Natural killer cell (primary cell): ENCODE data around the gene ETV3. TPM values are rescaled to one million over a fixed set of nuclear protein-coding genes. Genes with fewer than 3 reads are reported as not detected.

Source experiments
- ATAC-seq, 3 donors: fragments of 150-1000 bp in 2 of 3; fragments of 200-7000 bp in 1 of 3; cut with Tn5 transposase; 1 replicate in 1 of 3; 2 replicates in 2 of 3; pipeline ENCODE4 v1.10.0; 2021; ENCODE audit warnings: mild to moderate bottlenecking in 2 of 3, moderate library complexity in 2 of 3
- DNase-seq, 2 donors: peaks; one replicate each; pipeline versions ENCODE4 v3.0.0 to v3.0.0-alpha.2; 2013 to 2021; ENCODE audit warnings: mixed read lengths in 1 of 2
- H3K27ac ChIP-seq: one replicate; pipeline ENCODE4 v1.5.1; 2013; ENCODE audit warnings: mild to moderate bottlenecking, low read length
- H3K27me3 ChIP-seq: one replicate; pipeline ENCODE4 v1.6.1; 2013; ENCODE audit warnings: low read length; ENCODE audit not compliant: control insufficient read depth, insufficient read depth
- H3K36me3 ChIP-seq: one replicate; pipeline ENCODE4 v1.6.1; 2013; ENCODE audit warnings: low read length; ENCODE audit not compliant: control insufficient read depth, insufficient read depth
- H3K4me1 ChIP-seq: one replicate; pipeline ENCODE4 v1.6.1; 2013; ENCODE audit warnings: low read length; ENCODE audit not compliant: control insufficient read depth, insufficient read depth
- H3K4me3 ChIP-seq: one replicate; pipeline ENCODE4 v1.5.1; 2013; ENCODE audit warnings: low read length
- H3K9me3 ChIP-seq: one replicate; pipeline ENCODE4 v1.6.1; 2013; ENCODE audit warnings: low read length; ENCODE audit not compliant: control insufficient read depth, insufficient read depth
- H3K27ac Mint-ChIP-seq, 2 donors: one replicate each; pipeline ENCODE4 v1.8.0; 2022; ENCODE audit warnings: mild to moderate bottlenecking in 2 of 2, mixed read lengths in 2 of 2, moderate library complexity in 1 of 2
- H3K27me3 Mint-ChIP-seq, 2 donors: one replicate each; pipeline ENCODE4 v1.8.0; 2022; ENCODE audit warnings: low read depth in 2 of 2, mixed read lengths in 2 of 2
- H3K36me3 Mint-ChIP-seq: one replicate; pipeline ENCODE4 v1.8.0; 2022; ENCODE audit warnings: mixed read lengths
- H3K4me1 Mint-ChIP-seq, 2 donors: one replicate each; pipeline ENCODE4 v1.8.0; 2022; ENCODE audit warnings: mixed read lengths in 2 of 2
- H3K4me3 Mint-ChIP-seq: one replicate; pipeline ENCODE4 v1.8.0; 2022; ENCODE audit warnings: mild to moderate bottlenecking, moderate library complexity, mixed read lengths
- H3K9me3 Mint-ChIP-seq, 2 donors: one replicate each; pipeline ENCODE4 v1.8.0; 2022; ENCODE audit warnings: mixed read lengths in 2 of 2
- WGBS: methylation state at CpG from one replicate; pipeline ENCODE4 v1.1.7; 2013; ENCODE audit warnings: missing lambda C conversion rate; ENCODE audit not compliant: insufficient coverage; 5-methylcytosine and 5-hydroxymethylcytosine counted together
- intact Hi-C: fragments of 100-400 bp; cut with micrococcal nuclease; formaldehyde crosslinking; loops from one replicate; pipeline ENCODE4 v1.14.2; 2022
- total RNA-seq, 4 donors: library from RNA; stranded (reverse); fragments of 120-200 nt in 1 of 4; gene quantifications; one replicate each; pipeline versions ENCODE4 v1.2.3 to v1.2.4, GENCODE V29; 2013 to 2022
- TF ChIP-seq, protein P1 (sequence below): fragments of 200-600 bp; IDR thresholded peaks from one replicate; pipeline ENCODE4 v1.8.0; 2022; ENCODE audit warnings: antibody characterized with exemption

The ETV3 gene
- total RNA-seq, 3 donors from 2014 or later (not counting 1 experiment from before 2014, with no cell fraction given) = 58.3 to 101 (median 76.6) TPM

GRCh38 chr1:157156058-157156541 is 17.9 kb upstream of the ETV3 start:
- peaks cover 23% of the 10 kb centered on the region for H3K4me1 ChIP-seq
- intact Hi-C loops = loop anchor here (1.0 kb wide), 1 partner anchor 66 kb away; no protein-coding TSS in a partner anchor
- WGBS = 6% methylated on average over 14 of the region's 14 CpGs
- H3K4me3 ChIP-seq = no peak overlapping the region
- no peaks in the 10 kb centered on the region for H3K9me3 ChIP-seq
- DNase-seq (peak; percentile 75 to 87), ATAC-seq (peak; percentile 71 to 92 (median 90))
- no peak overlapping the region for H3K27ac ChIP-seq
- H3K4me3 Mint-ChIP-seq = peak overlapping the region; percentile 52
- H3K36me3 ChIP-seq = no peaks in the 10 kb centered on the region
- no peaks in the 10 kb centered on the region for H3K27me3 ChIP-seq
- H3K9me3 Mint-ChIP-seq = no peaks in the 10 kb centered on the region
- TF ChIP-seq, protein P1, sequence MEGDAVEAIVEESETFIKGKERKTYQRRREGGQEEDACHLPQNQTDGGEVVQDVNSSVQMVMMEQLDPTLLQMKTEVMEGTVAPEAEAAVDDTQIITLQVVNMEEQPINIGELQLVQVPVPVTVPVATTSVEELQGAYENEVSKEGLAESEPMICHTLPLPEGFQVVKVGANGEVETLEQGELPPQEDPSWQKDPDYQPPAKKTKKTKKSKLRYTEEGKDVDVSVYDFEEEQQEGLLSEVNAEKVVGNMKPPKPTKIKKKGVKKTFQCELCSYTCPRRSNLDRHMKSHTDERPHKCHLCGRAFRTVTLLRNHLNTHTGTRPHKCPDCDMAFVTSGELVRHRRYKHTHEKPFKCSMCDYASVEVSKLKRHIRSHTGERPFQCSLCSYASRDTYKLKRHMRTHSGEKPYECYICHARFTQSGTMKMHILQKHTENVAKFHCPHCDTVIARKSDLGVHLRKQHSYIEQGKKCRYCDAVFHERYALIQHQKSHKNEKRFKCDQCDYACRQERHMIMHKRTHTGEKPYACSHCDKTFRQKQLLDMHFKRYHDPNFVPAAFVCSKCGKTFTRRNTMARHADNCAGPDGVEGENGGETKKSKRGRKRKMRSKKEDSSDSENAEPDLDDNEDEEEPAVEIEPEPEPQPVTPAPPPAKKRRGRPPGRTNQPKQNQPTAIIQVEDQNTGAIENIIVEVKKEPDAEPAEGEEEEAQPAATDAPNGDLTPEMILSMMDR = peak; percentile 97
- peaks cover 12 to 33% of the 10 kb centered on the region in 2 donors for H3K27me3 Mint-ChIP-seq
- no peaks in the 10 kb centered on the region for H3K36me3 Mint-ChIP-seq
- H3K4me1 Mint-ChIP-seq = peaks cover 14 to 15% of the 10 kb centered on the region in 2 donors
- no peak overlapping the region for H3K27ac Mint-ChIP-seq

- Mint-ChIP-seq H3K4me3 (peak overlapping the region; percentile 52), H3K4me1 (peaks cover 14 to 15% of the 10 kb centered on the region in 2 donors), H3K36me3 (no peaks in the 10 kb centered on the region), H3K9me3 (no peaks in the 10 kb centered on the region), H3K27ac (no peak overlapping the region), H3K27me3 (peaks cover 12 to 33% of the 10 kb centered on the region in 2 donors)
- no peaks in the 10 kb centered on the region for H3K27me3 ChIP-seq
- ATAC-seq (peak in 1 of 3 donors; percentile 6), DNase-seq (no peak)
- H3K27ac ChIP-seq = no peak overlapping the region
- TF ChIP-seq, protein P1 = no peak
- 19% methylated on average over 5 of the region's 8 CpGs for WGBS
- no peaks in the 10 kb centered on the region for H3K9me3 ChIP-seq
- no peak overlapping the region for H3K4me3 ChIP-seq
- H3K36me3 ChIP-seq = no peaks in the 10 kb centered on the region
- intact Hi-C loops = loop anchor here (1.0 kb wide), 1 partner anchor 65 kb away; no protein-coding TSS in a partner anchor
- H3K4me1 ChIP-seq = peaks cover 23% of the 10 kb centered on the region
Observed at GRCh38 chr1:157155658-157156057, 17.5 kb upstream of the ETV3 start.

- Histone ChIP-seq H3K4me1 (peaks cover 23% of the 10 kb centered on the region), H3K4me3 (no peak overlapping the region), H3K36me3 (no peaks in the 10 kb centered on the region), H3K27ac (no peak overlapping the region), H3K9me3 (no peaks in the 10 kb centered on the region), H3K27me3 (no peaks in the 10 kb centered on the region)
- Mint-ChIP-seq H3K27me3 (peaks cover 12 to 33% of the 10 kb centered on the region in 2 donors), H3K4me1 (peaks cover 14 to 15% of the 10 kb centered on the region in 2 donors), H3K4me3 (no peak overlapping the region), H3K9me3 (no peaks in the 10 kb centered on the region), H3K27ac (no peak overlapping the region), H3K36me3 (no peaks in the 10 kb centered on the region)
- intact Hi-C loops = no loop called here
- TF ChIP-seq, protein P1 = no peak
- 37% methylated on average over 6 of the region's 7 CpGs for WGBS
- ATAC-seq (no peak), DNase-seq (no peak)
Observed at GRCh38 chr1:157154940-157155514, 16.8 kb upstream of the ETV3 start.
